SH-SY5Y (cell line): Measurements from ENCODE around the gene ADAMTS8.

ENCODE experiments used
- GATA2 ChIP-seq: IDR thresholded peaks from 2 replicates; pipeline ENCODE4 v1.6.1; 2011; ENCODE audit warnings: mild to moderate bottlenecking, low read depth, low read length
- GATA3 ChIP-seq: IDR thresholded peaks from 2 replicates; pipeline ENCODE4 v1.6.1; 2011; ENCODE audit warnings: low read depth, mild to moderate bottlenecking, low read length, moderate library complexity

DNA sequence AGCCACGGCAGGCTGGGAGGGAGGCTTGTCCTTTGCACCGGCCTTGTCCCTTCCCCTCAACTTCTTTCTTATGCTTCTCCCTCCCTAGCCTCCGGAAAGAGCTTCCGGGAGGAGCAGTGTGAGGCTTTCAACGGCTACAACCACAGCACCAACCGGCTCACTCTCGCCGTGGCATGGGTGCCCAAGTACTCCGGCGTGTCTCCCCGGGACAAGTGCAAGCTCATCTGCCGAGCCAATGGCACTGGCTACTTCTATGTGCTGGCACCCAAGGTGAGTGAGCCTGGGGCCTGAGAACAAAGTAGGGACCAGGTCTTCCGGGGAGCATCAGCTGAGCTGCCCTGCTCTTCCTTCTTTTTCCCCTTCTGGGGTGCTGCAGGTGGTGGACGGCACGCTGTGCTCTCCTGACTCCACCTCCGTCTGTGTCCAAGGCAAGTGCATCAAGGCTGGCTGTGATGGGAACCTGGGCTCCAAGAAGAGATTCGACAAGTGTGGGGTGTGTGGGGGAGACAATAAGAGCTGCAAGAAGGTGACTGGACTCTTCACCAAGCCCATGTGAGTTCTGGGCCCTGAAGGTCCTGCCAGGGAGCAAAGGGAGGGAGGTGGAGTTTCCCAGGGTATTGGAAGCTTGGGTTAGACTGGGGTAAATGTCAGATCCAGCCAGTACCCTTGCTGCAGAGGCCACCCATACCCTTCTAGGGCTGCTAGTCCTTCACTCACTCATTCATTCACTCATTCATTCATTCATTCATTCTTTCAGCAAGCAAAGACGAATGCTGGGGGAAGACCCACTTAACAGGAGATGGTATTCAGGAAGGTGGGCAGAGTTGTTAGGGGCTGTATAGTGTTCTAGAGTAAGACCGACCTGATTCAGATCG is 42.7 kb upstream of the ADAMTS8 start:
- TF ChIP-seq GATA2 (no peak), GATA3 (no peak)
